OCI-LY7 (cell line): ENCODE data around the gene POU6F2. TPM values are rescaled to one million over a fixed set of nuclear protein-coding genes. Genes with fewer than 3 reads are reported as not detected.

ENCODE experiments used
- BruUV-seq: library from RNA; stranded (reverse); fragments of 400-500 nt; replicated peaks from 2 replicates; lab custom pipeline; 2021; lab: Mats Ljungman, UMichigan
- CTCF ChIA-PET: fragments of 300-600 bp; sonication (Branson Sonifier 250); formaldehyde crosslinking; loops from one replicate; lab custom pipeline; 2022; ENCODE audit warnings: antibody characterized with exemption; ENCODE audit not compliant: unreplicated experiment; lab: Charles Lee
- POLR2A ChIA-PET: fragments of 300-600 bp; sonication (Branson Sonifier 250); formaldehyde crosslinking; loops from one replicate; lab custom pipeline; 2022; ENCODE audit warnings: antibody characterized with exemption; lab: Charles Lee
- DNase-seq: peaks from one replicate; pipeline ENCODE4 v3.0.0-alpha.2; 2015; ENCODE audit warnings: low spot score
- H2AFZ ChIP-seq: fragments of 200-600 bp; sonication (generic), shearing (Covaris generic); 2 replicates; pipeline ENCODE4 v1.6.1; 2014; ENCODE audit warnings: mild to moderate bottlenecking, antibody characterized with exemption, low read length, moderate library complexity
- H3K27ac ChIP-seq: fragments of 200-600 bp; sonication (generic); 2 replicates; pipeline ENCODE4 v1.5.1; 2014; ENCODE audit warnings: mixed run types, low read depth, mild to moderate bottlenecking, moderate library complexity, low read length, inconsistent platforms; ENCODE audit not compliant: poor library complexity, severe bottlenecking
- H3K36me3 ChIP-seq: fragments of 200-600 bp; sonication (generic); 2 replicates; pipeline ENCODE4 v1.6.1; 2014; ENCODE audit warnings: mild to moderate bottlenecking, antibody characterized with exemption, low read length, moderate library complexity, mixed read lengths; ENCODE audit not compliant: insufficient read depth
- H3K4me1 ChIP-seq: fragments of 200-600 bp; sonication (generic); 2 replicates; pipeline ENCODE4 v1.5.1; 2014; ENCODE audit warnings: mild to moderate bottlenecking, low read length; ENCODE audit not compliant: insufficient read depth, poor library complexity, severe bottlenecking
- H3K4me2 ChIP-seq: fragments of 200-600 bp; sonication (generic); 2 replicates; pipeline ENCODE4 v1.6.1; 2014; ENCODE audit warnings: mild to moderate bottlenecking, low read length
- H3K4me3 ChIP-seq: fragments of 200-600 bp; sonication (generic); 2 replicates; pipeline ENCODE4 v1.5.1; 2014; ENCODE audit warnings: mild to moderate bottlenecking, low read depth, low read length; ENCODE audit not compliant: poor library complexity, severe bottlenecking
- H3K79me2 ChIP-seq: fragments of 200-600 bp; sonication (generic); 2 replicates; pipeline ENCODE4 v1.6.1; 2016; ENCODE audit warnings: low read depth, mild to moderate bottlenecking, low read length, moderate library complexity, mixed read lengths; ENCODE audit not compliant: insufficient read depth
- H3K9me2 ChIP-seq: fragments of 200-600 bp; sonication (generic); 2 replicates; pipeline ENCODE4 v1.6.1; 2016; ENCODE audit warnings: mild to moderate bottlenecking, low read length, mixed read lengths; ENCODE audit not compliant: insufficient read depth
- H3K9me3 ChIP-seq: fragments of 200-600 bp; sonication (generic); 2 replicates; pipeline ENCODE4 v1.6.1; 2014; ENCODE audit warnings: mild to moderate bottlenecking, mixed run types, low read length, mixed read lengths
- H4K20me1 ChIP-seq: fragments of 200-600 bp; sonication (generic); 2 replicates; pipeline ENCODE4 v1.6.1; 2014; ENCODE audit warnings: mild to moderate bottlenecking, antibody characterized with exemption, low read length, moderate library complexity, mixed read lengths; ENCODE audit not compliant: insufficient read depth
- EZH2phosphoT487 ChIP-seq: fragments of 200-600 bp; sonication (generic); IDR thresholded peaks from 2 replicates; pipeline ENCODE4 v1.6.1; 2018; ENCODE audit warnings: low read depth, borderline replicate concordance, mild to moderate bottlenecking, mixed run types, antibody characterized with exemption, low read length, moderate library complexity, mixed read lengths
- intact Hi-C: fragments of 100-400 bp; cut with micrococcal nuclease; formaldehyde crosslinking; loops from one replicate; pipeline ENCODE4 v1.10.0; 2022; ENCODE audit not compliant: unreplicated experiment
- total RNA-seq, 2 experiments: library from RNA; depleted of rRNA in 1 of 2; stranded (reverse); fragments of >200 nt in 1 of 2; shearing (Covaris generic) in 1 of 2; gene quantifications; 2 replicates each; pipeline ENCODE4 v1.2.3, GENCODE V29; 2014 to 2022
- TF ChIP-seq, protein P1 (sequence below): fragments of 200-600 bp; sonication (generic); conservative IDR thresholded peaks from 2 replicates; pipeline ENCODE4 v1.5.1; 2014; ENCODE audit warnings: mild to moderate bottlenecking, antibody characterized with exemption, low read length, moderate library complexity, mixed read lengths

The POU6F2 gene
- total RNA-seq, 2 experiments from 2014 or later, result 0.40 TPM; not detected in 1

DNA sequence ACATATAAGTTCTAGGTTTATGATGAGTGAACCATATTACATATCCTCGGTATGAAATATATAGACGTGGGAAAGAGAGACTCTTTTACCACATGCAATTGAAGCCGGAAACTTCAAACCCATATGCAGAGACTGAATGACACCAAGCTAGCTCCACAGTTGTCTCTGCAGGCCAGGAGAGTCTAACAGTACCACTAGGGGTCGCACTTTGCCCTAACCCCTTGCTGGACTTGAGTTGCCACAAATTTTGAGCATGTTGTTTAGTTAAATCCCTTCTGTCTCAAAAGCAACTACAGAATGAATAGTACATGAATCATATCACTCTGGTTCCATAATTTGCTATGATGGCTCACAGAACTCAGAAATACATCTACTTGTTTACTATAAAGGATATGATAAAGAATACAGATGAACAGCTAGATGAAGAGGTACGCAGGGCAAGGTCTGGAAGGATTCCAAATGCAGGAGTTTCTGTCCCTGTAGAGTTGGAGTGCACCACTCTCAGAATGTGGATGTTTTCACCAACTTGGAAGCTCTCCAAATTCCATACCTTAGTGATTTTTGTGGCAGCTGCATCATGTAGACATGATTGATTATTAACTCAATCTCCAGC is 476.1 kb downstream of the POU6F2 start:
- POLR2A ChIA-PET, result interaction anchor here (0.5 to 1.7 kb wide), 2 partner anchors 10 to 66 kb away, joined by 3 to 4 read pairs; no protein-coding TSS in a partner anchor
- no TSS peak for BruUV-seq

DNA sequence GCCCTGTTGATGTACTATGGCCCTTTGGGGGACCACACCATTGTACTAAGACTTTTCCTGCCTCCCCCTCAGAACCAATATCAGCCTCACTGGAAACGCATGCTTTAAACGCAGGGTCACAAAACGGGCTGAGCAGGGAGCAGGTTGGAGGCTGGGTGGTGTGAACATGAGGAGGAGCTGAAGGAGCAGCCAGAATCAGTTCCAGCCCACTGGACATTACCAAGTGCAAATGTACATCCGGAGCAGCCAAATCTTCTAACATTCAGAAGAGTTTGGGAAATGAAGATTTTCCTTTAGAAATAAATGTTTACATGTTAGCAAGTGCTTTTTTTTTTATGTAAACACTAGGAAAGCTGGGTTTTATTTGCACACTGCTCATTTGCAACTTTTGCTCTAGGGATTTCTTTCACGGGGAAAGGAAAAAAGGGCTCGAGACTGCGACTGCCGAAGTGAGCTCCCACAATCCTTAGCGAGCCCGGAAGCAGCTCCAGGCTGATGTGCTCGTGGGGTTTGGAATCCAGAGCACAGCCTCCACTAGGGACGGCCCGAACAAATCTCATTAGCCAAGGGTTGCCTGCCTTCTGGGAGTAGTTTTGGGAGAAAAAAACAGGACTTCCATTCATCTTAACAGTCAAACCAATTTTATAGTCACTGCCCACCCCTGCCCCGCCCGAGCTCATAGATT is 480.5 kb downstream of the POU6F2 start:
- Histone ChIP-seq H3K9me3 (no peaks in the 10 kb centered on the region), H3K27ac (no peak overlapping the region), H3K9me2 (no peaks in the 10 kb centered on the region), H2AFZ (no peak overlapping the region), H3K4me3 (no peak overlapping the region), H3K4me2 (no peak overlapping the region), H3K36me3 (no peaks in the 10 kb centered on the region), H4K20me1 (no peaks in the 10 kb centered on the region), H3K4me1 (no peaks in the 10 kb centered on the region), H3K79me2 (no peaks in the 10 kb centered on the region)
- no TSS peak for BruUV-seq
- CTCF ChIA-PET, result no interaction called here
- intact Hi-C loops, result loop anchor here (5.0 kb wide), 1 partner anchor 661 kb away; no protein-coding TSS in a partner anchor
- TF ChIP-seq, protein P1, sequence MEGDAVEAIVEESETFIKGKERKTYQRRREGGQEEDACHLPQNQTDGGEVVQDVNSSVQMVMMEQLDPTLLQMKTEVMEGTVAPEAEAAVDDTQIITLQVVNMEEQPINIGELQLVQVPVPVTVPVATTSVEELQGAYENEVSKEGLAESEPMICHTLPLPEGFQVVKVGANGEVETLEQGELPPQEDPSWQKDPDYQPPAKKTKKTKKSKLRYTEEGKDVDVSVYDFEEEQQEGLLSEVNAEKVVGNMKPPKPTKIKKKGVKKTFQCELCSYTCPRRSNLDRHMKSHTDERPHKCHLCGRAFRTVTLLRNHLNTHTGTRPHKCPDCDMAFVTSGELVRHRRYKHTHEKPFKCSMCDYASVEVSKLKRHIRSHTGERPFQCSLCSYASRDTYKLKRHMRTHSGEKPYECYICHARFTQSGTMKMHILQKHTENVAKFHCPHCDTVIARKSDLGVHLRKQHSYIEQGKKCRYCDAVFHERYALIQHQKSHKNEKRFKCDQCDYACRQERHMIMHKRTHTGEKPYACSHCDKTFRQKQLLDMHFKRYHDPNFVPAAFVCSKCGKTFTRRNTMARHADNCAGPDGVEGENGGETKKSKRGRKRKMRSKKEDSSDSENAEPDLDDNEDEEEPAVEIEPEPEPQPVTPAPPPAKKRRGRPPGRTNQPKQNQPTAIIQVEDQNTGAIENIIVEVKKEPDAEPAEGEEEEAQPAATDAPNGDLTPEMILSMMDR, result no peak
- no peak for TF ChIP-seq EZH2phosphoT487
- POLR2A ChIA-PET, result interaction anchor here (1.0 kb wide), 1 partner anchor 13 kb away, joined by 3 read pairs; no protein-coding TSS in a partner anchor
- no peak for DNase-seq

More for the DNA sequence above, 476.1 kb downstream of the POU6F2 start:
- H2AFZ ChIP-seq, result no peak overlapping the region
- no peak overlapping the region for H3K4me3 ChIP-seq
- H3K36me3 ChIP-seq, result no peaks in the 10 kb centered on the region
- no peaks in the 10 kb centered on the region for H3K4me1 ChIP-seq
- CTCF ChIA-PET, result interaction anchor here (0.5 to 1.1 kb wide), 2 partner anchors 38 to 1046 kb away, joined by 3 to 11 read pairs; no protein-coding TSS in a partner anchor
- H3K9me3 ChIP-seq, result no peaks in the 10 kb centered on the region
- no peaks in the 10 kb centered on the region for H3K9me2 ChIP-seq
- intact Hi-C loops, result loop anchor here (5.0 kb wide), 1 partner anchor 68 kb away; no protein-coding TSS in a partner anchor
- TF ChIP-seq EZH2phosphoT487, result no peak
- TF ChIP-seq, protein P1, result peak; percentile 92
- no peaks in the 10 kb centered on the region for H4K20me1 ChIP-seq
- no peak overlapping the region for H3K4me2 ChIP-seq
- H3K79me2 ChIP-seq, result no peaks in the 10 kb centered on the region
- peak; percentile 62 for DNase-seq
- no peak overlapping the region for H3K27ac ChIP-seq

DNA sequence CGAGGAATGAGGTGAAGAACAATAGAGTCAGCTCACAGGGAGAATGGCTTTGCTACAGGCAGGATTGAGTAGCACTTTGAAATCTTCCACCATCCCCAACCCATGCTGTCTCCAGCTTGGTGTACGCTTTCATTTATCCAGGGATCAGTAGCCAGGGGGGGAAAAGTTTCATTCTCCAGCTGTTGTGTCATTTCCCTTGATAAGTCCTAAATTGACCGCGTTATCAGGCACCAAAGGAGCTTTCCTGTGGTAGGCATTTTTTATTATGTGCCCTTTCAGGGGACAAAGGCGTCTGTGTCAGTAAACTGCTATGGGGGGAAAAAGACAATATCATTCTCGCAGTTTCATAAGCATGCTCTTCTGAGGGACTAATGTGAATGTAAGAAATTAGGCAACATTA is 481.9 kb downstream of the POU6F2 start:
- no peaks in the 10 kb centered on the region for H3K4me1 ChIP-seq
- no peak overlapping the region for H3K27ac ChIP-seq
- H3K9me2 ChIP-seq, result no peaks in the 10 kb centered on the region
- no peaks in the 10 kb centered on the region for H3K79me2 ChIP-seq
- no peak for DNase-seq
- BruUV-seq, result no TSS peak
- no peak overlapping the region for H3K4me3 ChIP-seq
- H2AFZ ChIP-seq, result no peak overlapping the region
- H4K20me1 ChIP-seq, result no peaks in the 10 kb centered on the region
- H3K36me3 ChIP-seq, result no peaks in the 10 kb centered on the region
- ChIA-PET CTCF (no interaction called here), POLR2A (no interaction called here)
- H3K9me3 ChIP-seq, result no peaks in the 10 kb centered on the region
- intact Hi-C loops, result loop anchor here (5.0 kb wide), 1 partner anchor 662 kb away; no protein-coding TSS in a partner anchor
- TF ChIP-seq, protein P1, result no peak
- no peak overlapping the region for H3K4me2 ChIP-seq
